GOT3 (cell line): ENCODE results near the gene USP20.
"Not testable (repeated sequence)": the region's sequence is repeated elsewhere in the genome, so short reads cannot be mapped to it uniquely, and the experiment has no call there.

Experiments
- DNase-seq: peaks from one replicate; lab custom pipeline; 2025; ENCODE audit warnings: mixed read lengths; lab: John Stamatoyannopoulos, UW

The USP20 gene

GRCh38 chr9:129890718-129891299, 55.6 kb downstream of the USP20 start:
- DNase-seq: not testable (repeated sequence)

- no peak for DNase-seq
These were observed 56.3 kb downstream of the USP20 start for GRCh38 chr9:129891569-129891968.

GRCh38 chr9:129894120-129894823, 59.0 kb downstream of the USP20 start:
- no peak for DNase-seq

GRCh38 chr9:129895376-129896268, 60.4 kb downstream of the USP20 start:
- no peak for DNase-seq

GRCh38 chr9:129897263-129897662, 62.0 kb downstream of the USP20 start:
- no peak for DNase-seq

- DNase-seq: no peak
These were observed 62.9 kb downstream of the USP20 start for GRCh38 chr9:129898185-129898584.

- no peak for DNase-seq
These were observed 64.4 kb downstream of the USP20 start for GRCh38 chr9:129899620-129900019.

GRCh38 chr9:129900263-129901027, 65.2 kb downstream of the USP20 start:
- no peak for DNase-seq

GRCh38 chr9:129901993-129902739, 66.9 kb downstream of the USP20 start:
- DNase-seq: no peak

GRCh38 chr9:129902740-129903134, 67.5 kb downstream of the USP20 start:
- no peak for DNase-seq

- no peak for DNase-seq
These were observed 69.5 kb downstream of the USP20 start for GRCh38 chr9:129904734-129905133.

GRCh38 chr9:129906298-129906697, 71.0 kb downstream of the USP20 start:
- DNase-seq: no peak

- DNase-seq: no peak
These were observed 71.9 kb downstream of the USP20 start for GRCh38 chr9:129907201-129907600.

GRCh38 chr9:129908906-129909305, 73.6 kb downstream of the USP20 start:
- DNase-seq: no peak

GRCh38 chr9:129909851-129910250, 74.6 kb downstream of the USP20 start:
- no peak for DNase-seq

GRCh38 chr9:129910628-129911567, 75.6 kb downstream of the USP20 start:
- no peak for DNase-seq

GRCh38 chr9:129914051-129914450, 78.8 kb downstream of the USP20 start:
- no peak for DNase-seq

GRCh38 chr9:129916707-129917106, 81.4 kb downstream of the USP20 start:
- no peak for DNase-seq

- DNase-seq: no peak
These were observed 83.2 kb downstream of the USP20 start for GRCh38 chr9:129918296-129918950.

GRCh38 chr9:129919277-129919676, 84.0 kb downstream of the USP20 start:
- no peak for DNase-seq
